Measurements from ENCODE around the gene CERK. TPM values are rescaled to one million over a fixed set of nuclear protein-coding genes. Genes with fewer than 3 reads are reported as not detected.
A peak's percentile ranks its signal among the peaks of the same experiment; 100 is the strongest.

Gene CERK
- total and polyA plus RNA-seq, 2 of the 13 experiments (the other 11 are each of a cell fraction or from before 2014, with no cell fraction given): 40.3 to 41.9 TPM

- 0 out of 2 replicates have a peak, but pooled peaks have one; percentile 20 for TF ChIP-seq PRDM10 (CRISPR knock-in tag; IDR thresholded peaks at IDR 0.05; ENCODE audit: low read depth)
- TF ChIP-seq MLLT10 (CRISPR knock-in tag; IDR thresholded peaks at IDR 0.05): no peak
- no peak for TF ChIP-seq CBX2 (IDR thresholded peaks at IDR 0.05; ENCODE audit: low read depth, low read length)
- TF ChIP-seq CBX2 (CRISPR knock-in tag; IDR thresholded peaks at IDR 0.05; ENCODE audit: low read depth): no peak
- TF ChIP-seq ZNF615 (CRISPR knock-in tag; IDR thresholded peaks at IDR 0.05; ENCODE audit: borderline replicate concordance): no peak
- TF ChIP-seq SRY (CRISPR knock-in tag; IDR thresholded peaks at IDR 0.05): no peak
- no peak for TF ChIP-seq ZBTB3 (CRISPR knock-in tag; IDR thresholded peaks at IDR 0.05; ENCODE audit: borderline replicate concordance, low read depth)
- no peak for TF ChIP-seq REST (IDR thresholded peaks at IDR 0.05; ENCODE audit: borderline replicate concordance in 1 of 2, low read depth in 1 of 2, low read length in 2 of 2)
- TF ChIP-seq TBP (CRISPR knock-in tag; IDR thresholded peaks at IDR 0.05): no peak
- no peak for TF ChIP-seq PREB (CRISPR knock-in tag; IDR thresholded peaks at IDR 0.05)
- TF ChIP-seq PRDM15 (CRISPR knock-in tag; IDR thresholded peaks at IDR 0.05): no peak
- peak; percentile 56; the same call in 1 of the 2 replicates for TF ChIP-seq ZNF362 (CRISPR knock-in tag; IDR thresholded peaks at IDR 0.05; ENCODE audit: borderline replicate concordance)
- TF ChIP-seq KLF15 (CRISPR knock-in tag; IDR thresholded peaks at IDR 0.05; ENCODE audit: borderline replicate concordance): no peak
Observed at GRCh38 chr22:46638601-46639431, 99.2 kb downstream of the CERK start (continued).

Data from HepG2 (cell line).